Activated CD8-positive, alpha-beta memory T cell treated with anti-CD3 and anti-CD28 coated beads, Interleukin-2, amount 50 U/mL, for 24 hours (primary cell): ENCODE measurements around the gene SYF2.
"Not testable (repeated sequence)": the region's sequence is repeated elsewhere in the genome, so short reads cannot be mapped to it uniquely, and the experiment has no call there.

Experiments
- DNase-seq: peaks from one replicate; pipeline ENCODE4 v3.0.0-alpha.2; 2020; ENCODE audit errors: extremely low read depth

Gene SYF2

DNA sequence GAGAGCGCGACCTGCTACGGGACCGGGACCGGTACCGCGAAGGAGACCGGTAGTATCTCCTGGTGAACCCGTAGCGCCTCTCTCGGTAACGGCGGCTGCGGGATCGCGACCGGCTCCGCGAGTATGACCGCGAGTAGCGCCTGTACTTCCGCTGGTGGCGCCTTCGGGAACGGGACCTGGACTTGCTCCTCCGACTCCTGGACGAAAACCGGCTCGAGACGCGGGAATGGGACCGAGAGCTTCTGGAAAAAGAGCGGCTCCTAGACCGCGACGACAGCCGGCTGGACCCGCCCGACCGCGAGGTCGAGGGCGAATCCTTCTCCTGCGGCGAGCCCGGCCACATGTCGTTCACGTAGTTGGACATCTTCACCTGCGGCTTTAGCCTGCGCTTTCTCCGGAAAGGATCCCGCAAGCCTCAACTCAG lies 14.3 kb upstream of the SYF2 start:
- DNase-seq, result no peak

DNA sequence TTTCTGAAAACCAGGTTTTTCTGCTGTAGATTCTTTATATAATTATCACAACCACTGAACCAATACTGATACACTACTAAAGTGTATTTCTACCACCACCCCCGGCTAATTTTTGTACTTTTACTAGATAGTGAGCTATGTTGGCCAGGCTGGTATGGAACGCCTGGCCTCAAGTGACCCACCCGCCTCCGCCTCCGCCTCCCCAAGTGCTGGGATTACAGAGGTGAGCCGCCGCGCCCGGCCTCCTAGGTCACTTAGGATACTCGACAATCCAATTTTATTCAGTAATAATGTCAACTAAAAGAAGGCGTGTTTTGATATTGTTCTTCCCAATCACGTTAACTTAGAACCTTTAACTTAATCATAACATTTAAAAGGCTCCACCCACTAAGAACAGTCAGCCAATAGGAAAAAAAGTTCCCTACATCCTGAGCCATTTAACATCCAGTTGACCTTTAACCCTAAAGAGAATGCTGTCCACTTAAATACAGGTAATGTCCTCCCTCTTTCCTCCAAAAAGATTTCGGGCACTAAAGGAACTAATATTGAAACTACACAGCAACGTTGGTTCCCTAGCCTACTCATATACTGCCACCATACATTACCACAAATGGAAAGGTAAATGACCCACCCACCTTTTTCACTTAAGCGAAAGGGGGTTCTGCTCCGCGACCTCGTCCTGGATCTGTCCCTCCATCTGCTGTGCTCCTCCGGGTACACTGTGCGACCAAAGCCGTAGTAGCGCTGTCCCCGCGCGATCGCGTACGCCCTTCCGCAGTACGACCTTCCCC lies 13.7 kb upstream of the SYF2 start:
- DNase-seq, result no peak

DNA sequence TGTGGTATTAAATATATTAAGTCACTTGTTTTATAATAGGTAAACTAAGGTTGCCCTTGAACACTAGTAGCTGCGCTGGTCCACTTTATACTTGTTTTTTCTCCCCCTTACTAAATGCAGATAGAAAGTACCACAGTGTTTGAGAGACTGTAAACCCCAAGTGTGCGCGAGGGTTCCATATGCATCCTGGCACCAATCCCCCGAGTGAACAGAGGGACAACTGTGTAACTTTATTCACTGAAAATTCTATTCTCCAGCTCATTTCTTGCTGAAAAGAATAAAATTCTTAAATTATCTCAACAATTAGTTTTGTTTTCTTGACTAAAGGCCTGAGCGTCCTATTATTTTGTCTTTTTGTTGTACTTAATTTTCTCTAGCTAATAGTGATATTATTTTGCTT lies 13.1 kb upstream of the SYF2 start:
- DNase-seq, result no peak

DNA sequence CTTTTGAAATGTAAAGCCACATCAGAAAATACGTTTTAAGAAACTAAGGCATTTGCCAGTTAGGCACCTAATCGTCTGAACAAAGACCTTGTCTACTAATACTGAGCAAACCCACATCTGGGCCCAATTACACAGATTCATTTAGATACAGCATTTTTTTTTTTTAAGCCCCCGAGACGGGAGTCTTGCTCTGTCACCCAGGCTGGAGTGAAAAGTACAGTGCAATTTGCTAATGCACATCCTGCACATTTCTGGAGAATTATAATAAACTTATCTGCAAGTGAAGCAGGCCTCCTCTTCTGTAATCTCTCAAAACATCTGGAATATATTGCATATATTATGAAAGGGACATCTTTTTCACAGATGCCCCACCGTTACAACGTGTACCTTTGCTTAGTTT lies 11.6 kb upstream of the SYF2 start:
- no peak for DNase-seq

DNA sequence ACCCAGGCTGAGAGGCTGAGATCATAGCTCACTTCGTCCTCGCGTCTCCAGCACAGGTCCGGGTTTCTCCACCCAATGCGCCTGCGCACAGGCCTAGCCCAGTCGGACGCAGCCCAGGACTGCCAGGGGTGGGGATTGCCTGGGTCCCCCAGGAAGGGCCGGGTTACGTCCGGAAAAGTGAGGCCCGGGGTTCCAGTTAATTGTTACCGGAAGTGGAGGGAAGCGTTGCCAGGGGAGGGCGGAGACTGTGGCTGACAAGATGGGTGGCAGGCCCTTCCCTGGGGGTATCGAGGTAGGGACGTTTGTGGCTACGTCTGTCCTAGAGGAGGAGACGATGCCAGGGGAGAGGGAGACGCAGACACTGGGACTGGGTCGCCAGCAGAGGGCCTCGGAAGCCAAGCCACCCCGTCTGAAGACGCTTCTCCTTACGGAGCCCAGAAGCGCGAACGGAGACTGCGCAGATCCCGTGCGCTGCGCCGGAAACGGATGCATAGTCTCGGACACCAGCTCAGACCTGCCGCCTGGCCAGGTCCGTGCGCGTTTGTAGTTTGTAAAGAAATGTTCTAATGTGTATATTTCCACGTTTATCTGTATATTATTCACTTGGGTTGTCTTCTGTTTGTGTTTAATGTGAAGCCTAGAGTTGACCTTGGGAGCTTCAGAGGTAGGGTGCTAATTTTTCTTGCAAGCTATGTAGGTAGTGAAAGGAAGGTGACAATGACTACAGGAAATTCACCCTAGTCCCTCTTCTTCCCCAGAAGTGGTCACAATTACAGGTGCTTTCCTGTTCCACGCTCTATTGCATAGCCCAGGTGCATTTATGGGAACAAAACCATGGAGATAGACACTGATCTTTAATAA lies 7.6 kb upstream of the SYF2 start:
- peak; percentile 79 for DNase-seq

DNA sequence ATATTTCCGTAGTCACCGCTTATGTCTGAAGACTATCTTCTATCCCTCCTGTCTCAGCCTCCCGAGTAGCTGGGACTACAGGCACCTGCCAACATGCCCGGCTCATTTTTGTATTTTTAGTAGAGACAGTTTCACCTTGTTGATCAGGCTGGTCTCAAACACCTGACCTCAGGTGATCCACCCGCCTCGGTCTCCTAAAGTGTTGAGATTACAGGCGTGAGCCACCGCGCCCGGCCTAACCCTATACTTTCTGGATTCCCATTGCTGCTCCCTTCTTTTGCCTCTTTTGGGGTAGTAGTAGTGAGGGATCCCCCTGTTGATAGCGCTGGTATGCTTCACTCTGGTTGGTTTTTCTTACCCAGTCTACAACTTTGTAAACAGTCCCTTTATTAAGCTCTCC lies 5.7 kb upstream of the SYF2 start:
- DNase-seq, result no peak

DNA sequence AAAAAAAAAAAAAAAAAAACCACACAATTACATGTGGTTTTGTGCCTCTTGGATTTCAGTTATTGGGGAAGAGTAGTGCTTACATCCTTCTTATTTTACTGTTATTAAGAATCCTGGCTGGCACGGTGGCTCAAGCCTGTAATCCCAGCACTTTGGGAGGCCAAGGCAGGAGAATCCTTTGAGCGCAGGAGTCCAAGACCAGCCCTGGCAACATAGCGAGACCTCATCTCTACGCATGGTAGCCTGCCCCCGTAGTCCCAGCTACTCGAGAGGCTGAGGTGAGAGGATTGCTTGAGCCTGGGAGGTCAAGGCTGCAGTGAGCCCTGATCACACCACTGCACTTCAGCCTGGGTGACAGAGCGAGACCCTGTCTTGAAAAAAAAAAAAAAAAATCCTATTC lies 4.0 kb upstream of the SYF2 start:
- not testable (repeated sequence) for DNase-seq

DNA sequence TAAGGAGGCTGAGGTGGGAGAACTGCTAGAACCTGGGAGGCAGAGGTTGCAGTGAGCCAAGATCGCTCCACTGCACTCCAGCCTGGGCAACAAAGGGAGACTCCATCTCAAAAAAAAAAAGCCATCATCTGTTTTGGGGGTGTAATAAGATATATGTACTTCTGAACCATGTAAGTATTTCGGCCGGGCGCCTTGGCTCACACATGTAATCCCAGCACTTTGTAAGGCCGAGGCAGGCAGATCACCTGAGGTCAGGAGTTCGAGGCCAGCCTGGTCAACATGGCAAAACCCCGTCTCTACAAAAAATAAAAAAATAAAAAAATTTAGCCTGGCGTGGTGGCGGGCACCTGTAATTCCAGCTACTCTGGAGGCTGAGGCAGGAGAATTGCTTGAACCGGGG lies 3.1 kb upstream of the SYF2 start:
- not testable (repeated sequence) for DNase-seq

DNA sequence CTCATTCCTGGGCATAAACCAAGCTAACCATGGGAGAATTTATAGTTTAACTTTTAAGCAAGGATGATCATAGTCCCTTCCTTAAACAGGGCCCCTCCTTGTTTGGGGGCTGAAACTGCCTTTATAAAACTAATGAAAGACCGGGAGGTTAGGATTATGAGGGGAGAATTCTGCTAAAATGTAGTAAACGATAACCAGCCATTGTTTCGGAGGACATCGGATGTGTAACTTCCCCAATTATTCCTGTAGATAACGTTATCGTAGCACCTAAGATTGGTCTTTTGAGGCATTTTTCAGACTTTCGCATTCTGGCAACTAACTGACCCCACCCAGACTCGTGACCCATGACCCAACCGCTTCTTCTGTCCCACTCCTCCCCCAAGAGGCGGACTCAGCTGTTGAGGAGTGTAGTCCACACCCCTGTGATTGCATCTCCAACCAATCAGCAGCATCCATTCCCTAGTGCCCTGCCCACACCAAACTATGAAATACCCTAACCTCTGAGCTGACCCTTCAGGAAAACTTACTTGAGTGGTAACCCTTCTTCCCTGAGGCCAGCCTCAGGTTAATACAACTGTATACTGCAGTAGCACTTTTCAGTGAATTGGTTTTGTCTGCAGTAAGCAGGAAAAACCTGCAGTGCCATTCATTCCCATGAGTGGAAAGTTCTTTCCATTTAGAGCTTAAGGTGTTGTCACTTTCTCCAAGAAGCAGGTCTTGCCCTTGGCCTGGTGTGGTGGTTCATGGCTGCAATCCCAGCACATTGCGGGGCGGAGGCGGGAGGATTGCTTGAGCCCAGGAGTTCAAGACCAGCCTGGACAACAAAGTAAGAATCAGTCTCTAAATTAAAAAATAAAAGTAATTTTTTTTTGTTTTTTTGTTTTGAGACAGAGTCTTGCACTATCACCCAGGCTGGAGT lies 823 bp upstream of the SYF2 start:
- peak; percentile 33 for DNase-seq

DNA sequence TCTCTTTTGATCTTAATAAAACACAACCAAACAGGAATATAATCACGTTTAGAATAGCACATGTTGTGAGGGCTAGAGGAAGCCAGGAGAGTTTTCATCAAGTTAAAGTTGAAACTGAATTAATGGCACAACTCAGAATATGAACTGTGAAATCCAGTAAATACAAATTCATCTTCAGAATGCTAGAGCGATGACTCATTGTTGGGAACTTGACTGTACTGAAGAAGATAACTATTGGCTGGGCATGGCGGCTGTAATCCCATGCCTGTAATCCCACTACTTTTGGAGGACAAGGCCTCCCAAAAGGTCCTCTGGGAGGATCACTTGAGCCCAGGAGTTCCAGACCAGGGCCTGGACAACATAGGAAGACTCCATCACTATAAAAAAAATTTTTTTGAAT lies 8.8 kb downstream of the SYF2 start:
- no peak for DNase-seq

DNA sequence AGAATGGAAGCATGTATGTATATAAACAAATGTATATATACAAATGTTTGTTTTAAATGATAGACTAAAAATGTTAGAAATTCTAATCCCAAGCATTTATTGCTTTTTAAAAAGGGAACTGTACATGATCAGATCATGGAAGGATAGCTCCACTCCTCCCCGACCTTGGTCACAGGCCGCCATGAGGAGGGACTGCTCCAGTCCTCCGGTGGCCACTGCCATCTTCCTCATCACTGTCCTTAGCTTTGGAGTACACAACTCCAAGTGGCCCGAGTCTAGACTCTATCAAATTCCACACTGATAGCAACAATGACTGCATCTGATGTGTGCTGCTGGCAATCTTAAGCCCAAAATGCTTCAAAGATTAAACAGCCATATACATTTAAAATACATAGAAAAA lies 9.7 kb downstream of the SYF2 start:
- DNase-seq, result no peak

DNA sequence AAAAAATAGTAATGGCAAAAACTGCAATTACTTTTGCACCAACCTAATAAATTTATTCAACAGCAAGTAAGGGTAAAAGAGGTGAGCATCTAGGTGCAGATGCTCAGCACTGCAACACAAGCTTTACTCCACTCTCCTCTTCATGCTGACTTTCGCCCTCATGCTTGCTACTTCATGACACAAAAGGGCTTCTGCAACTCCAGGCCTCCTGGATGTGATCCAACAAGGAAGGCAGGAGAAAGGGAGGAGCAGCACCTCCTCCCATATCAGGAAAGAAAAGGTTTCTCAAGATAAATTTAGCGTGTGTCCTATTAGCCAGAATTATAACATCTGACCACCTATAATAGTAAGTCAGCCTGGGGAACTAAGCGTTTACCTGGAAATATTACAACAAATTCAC lies 11.6 kb downstream of the SYF2 start:
- DNase-seq, result no peak

DNA sequence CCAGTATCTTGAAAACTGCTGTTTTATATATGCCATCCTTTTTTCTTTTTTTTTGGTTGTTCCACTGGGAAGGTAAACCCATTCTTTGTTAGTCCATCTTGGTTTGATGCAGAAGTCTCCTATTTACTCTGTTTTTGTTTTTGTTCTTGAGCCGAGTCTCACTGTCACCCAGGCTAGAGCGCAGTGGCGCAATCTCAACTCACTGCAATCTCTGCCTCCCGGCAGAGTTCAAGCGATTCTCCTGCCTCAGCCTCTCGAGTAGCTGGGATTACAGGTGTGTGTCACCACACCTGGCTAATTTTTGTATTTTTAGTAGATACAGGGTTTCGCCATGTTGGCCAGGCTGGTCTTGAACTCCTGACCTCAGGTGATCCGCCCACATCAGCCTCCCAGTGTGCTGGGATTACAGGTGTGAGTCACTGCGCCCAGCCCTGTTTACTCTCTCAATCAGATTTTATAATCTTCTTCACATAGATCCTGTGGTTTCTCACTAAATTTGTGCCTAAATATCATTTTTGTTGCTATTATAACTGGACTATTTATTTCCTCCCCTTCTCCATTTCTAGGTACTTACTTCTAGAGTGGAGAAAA lies 12.5 kb downstream of the SYF2 start:
- no peak for DNase-seq

DNA sequence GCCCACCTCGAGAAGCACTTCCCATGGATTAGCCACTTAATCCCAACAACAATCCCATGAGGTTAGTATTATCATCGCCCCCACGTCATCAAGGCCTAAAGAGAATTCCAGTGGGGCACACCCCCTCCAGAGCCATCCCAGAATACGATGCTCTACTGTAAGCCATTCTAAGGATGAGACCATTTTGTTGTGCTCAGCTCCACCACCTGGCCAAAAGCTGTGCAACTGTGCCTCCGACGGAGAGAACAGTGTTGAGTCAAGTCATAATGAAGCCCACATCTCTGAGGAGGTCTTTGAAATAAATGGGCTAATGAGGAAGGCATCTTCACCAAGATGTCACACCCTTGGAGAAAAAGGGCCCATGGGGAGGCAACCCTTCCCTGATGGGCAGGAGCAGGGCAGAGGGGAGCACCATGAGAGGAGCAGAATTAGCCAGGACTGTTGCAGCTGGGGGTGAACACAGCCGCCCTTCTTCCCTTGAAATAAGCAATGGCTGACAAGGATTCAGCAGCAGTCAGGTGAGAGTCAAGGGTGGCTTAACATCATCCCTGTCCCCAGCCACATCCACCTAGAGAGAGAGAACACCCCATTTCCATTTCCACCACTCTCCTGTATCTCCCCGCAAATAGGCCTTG lies 14.6 kb downstream of the SYF2 start:
- no peak for DNase-seq

DNA sequence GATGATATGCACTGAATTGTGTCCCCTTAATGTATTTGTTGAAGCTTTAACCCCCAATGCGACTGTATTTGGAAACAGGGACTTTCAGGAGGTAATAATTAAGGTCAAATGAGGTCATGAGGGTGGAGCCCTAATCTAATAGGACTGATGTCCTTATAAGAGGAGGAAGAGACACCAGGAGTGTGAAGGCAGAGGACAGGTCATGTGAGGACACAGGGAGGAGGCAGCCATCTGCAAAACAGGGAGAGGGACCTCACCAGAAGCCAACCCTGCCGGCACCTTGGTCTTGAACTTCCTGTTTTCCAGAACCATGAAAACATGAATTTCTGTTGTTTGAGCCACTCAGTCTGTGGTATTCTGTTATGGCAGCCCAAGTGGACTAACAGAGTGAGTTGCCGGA lies 15.3 kb downstream of the SYF2 start:
- DNase-seq, result no peak

DNA sequence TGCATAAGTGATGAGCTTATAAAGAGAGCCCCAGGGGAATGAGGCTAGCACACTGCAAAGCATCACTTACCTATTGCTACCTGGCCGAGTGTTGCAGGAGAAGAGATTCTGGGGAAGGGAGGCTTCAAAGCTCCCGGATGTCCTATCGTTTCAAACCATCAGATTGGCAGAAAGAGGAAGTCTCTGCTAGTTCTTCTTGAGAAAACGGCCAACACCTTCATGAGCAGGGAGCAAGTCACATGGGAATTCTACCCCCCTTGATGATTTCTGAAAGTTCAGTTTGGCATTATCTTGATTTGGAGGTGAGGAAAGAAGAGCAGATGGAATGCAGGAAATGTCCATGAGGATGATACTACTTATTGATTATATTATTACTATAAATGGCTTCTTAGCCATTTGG lies 16.2 kb downstream of the SYF2 start:
- DNase-seq, result no peak

DNA sequence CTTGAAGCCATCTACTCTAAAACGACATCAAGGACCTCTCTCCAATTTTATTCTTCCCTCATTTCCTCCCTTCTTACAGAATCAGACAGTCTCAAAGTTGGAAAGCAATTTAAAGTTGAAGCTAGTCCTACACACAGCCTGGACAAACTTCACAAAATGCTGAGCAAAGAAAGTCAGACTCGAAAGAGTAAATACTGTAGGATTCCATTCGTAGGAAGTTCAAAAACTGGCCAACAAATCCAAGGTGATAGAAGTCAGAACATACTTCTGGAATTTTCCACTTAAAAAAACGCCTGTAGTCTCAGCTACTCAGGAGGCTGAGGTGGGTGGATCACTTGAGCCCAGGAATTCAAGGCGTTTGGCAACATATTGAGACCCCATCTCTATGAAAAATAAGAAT lies 19.6 kb downstream of the SYF2 start:
- DNase-seq, result no peak

DNA sequence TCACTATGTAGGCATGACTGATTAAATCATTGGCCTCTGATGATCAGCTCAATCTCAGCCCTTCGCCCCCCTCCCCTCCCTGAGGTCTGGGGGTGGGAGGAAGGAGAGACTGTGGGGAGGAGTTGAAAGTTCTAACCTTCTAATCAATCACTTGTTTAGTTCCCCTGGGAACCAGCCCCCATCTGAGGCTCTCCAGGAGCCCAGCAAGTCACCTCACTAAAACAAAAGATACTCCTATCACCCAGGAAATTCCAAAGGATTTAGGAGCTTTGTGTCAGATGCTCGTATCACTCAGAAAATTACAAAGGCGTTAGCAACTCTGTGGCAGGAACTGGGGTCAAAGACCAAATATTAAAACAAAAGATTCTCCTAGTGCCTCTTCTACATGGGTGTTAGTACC lies 21.6 kb downstream of the SYF2 start:
- DNase-seq, result no peak

DNA sequence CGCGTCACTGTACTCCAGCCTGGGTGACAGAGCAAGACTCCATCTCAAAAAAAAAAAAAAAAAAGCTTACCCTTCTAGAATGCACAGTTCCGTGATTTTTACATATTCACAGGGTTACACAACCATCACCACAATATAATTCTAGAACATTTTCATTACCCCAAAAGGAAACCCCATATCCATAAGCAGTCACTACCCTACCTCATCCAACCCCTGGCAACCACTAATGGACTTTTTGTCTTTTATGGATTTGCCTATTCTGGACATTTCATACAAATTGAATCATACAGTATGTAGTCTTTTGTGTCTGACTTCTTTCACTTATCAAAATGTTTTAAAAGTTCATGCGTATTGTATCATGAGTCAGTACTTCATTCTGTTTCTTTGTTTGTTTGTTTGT lies 22.8 kb downstream of the SYF2 start:
- no peak for DNase-seq

DNA sequence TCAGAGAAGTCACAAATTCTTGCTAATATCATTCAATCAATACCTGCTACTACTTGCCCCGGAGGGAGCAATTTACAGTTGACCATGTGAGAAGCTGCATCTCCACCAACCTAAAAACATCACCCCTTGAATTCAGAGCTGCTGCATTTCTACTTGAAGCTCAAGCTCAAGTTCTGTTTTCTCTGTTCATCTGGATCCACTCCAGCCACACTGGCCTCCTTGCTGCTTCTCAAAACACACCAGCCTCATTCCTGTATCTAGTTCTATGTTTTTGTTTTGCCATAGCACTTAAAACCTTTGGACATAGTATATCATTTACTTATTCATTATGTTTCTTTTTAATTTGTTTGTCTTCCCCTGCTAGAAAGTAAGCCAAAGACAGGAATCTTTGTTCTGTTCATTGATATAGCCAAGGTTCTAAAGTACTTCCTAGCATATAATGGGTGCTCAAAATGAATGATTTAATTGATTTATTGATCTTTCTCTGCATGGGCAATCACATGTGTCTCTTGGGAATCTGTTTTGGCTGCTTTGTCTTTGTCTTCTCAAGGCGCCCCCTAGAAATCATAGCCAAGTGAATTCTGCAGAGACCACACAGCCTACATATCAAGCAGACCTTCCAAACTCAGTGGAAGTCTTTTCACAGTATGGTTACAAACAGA lies 23.6 kb downstream of the SYF2 start:
- DNase-seq, result no peak

DNA sequence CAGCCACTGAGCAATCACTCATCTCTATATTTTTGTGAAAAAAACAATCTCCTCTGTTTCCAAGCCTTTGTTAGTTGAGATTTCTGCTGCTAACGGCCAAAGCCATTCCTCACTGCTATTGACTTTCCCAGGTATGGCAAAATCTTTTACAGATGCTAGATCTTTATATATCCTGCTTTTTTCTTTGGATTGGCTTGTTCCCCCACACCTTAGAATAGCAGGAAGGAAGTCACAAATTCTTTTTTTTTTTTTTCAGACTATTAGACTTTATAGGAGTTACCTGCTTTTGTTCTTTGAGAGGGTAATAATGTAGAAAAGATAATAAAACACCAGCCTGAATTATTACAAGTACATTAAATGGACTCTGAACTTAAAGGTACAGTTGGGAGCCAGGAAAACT lies 24.2 kb downstream of the SYF2 start:
- no peak for DNase-seq
